Germinal center (tissue), 1 donor: Measurements from ENCODE around the gene CCSAP.
"Not testable (repeated sequence)": the region's sequence is repeated elsewhere in the genome, so short reads cannot be mapped to it uniquely, and the experiment has no call there.

Source experiments
- DNase-seq: peaks from one replicate; pipeline ENCODE4 v3.0.0; 2012; ENCODE audit warnings: mixed read lengths, low spot score

Gene CCSAP

DNA sequence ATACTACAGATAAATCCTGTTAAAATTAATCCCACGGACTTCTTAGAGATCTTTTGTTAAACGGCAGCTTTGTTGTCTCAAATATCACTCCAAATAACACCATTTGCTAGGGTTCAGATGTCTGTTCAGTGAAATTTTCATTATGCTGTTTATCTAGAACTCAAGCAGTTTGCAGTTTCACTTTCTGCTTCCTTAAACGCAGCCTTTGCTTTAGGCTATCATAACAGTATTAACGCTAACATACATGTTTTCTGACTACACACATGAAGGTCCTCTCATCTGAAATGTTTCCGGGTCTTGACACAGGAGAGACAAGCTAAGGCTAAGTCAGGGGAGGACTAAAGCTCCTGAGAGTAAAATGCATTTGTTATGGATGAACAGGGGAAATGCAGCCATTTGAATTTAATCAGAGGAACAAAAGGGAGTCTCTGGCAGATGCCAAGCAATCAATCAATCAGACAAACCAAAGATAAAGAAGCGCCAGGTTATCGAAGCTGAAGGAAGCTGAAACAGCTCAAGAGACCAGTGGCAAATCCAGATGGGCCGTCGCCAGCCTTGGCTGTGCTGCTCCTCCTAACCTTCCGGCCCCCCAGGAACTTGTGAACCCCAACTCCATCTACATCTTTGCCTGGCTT lies 16.9 kb downstream of the CCSAP start:
- no peak for DNase-seq

- DNase-seq, result no peak
Measured at GRCh38 chr1:229325401-229325800, 17.4 kb downstream of the CCSAP start.

DNA sequence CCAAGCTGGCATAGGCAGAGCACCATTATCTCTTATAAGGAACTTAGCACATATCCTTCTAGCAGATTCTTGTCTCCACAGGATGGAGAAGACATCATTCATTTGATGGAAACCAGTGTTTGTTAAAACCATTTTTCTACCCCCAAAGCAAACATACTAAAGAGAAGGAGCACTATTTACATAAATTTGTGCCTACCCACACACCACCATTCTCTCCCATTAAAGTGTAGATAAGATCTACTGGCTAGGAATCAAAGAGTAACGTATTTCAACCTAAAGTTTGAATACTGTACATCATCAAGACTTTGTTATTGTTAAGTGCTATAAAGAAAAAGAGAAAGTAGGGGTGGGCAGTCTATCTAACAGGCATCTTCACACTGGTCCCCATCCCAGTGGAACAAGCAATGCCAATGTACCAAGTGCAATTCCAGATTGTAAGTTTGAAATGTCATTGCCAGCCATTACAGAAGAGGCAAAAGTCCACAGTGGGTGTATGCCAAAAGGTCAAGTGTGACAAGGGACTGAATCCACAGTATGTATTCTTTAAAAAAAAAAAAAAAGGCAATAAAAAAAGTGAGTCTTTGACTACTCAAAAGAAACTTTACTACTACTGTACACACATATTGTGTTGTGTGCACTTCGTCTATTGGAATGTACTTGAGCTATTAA lies 18.8 kb downstream of the CCSAP start:
- DNase-seq, result no peak

DNA sequence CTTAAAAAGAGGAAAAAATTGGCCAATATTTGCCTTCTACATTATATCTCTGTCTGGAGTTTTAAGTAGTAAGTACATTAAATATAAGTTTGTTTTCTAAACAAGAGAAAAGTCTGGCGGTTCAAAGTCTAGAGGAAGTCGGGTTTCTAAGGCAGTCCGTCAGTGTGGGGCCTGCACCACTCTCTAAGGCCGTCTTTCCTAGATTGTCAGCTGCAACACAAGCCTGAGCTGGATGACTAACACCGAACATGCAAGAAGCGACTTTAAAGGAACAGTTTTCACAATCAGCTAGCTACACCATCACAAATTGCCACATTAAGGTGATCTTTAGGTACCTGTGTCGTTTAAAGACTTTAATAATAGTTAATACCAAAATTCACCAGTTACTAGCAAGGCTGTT lies 19.6 kb downstream of the CCSAP start:
- no peak for DNase-seq

GRCh38 chr1:229319487-229319886 lies 23.4 kb downstream of the CCSAP start:
- DNase-seq, result no peak

GRCh38 chr1:229318056-229318455 lies 24.8 kb downstream of the CCSAP start:
- DNase-seq, result no peak

DNA sequence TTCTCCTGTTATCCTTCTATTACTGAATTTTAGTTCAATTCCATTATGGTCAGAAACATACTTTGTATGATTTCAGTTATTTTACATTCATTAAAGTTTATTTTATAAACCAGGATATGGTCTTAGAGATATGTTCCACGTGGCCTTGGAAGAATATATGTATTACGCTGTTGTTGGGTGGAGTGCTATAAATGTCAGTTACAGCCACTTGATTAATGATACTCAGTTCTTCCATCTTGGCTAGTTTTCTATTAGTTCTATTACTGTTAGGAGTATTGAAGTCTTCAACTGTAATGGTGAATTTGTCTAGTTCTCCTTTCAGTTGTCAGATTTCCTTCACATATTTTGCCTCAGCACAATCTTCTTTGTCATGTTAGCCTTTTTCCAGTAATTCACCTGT lies 26.7 kb downstream of the CCSAP start:
- no peak for DNase-seq

DNA sequence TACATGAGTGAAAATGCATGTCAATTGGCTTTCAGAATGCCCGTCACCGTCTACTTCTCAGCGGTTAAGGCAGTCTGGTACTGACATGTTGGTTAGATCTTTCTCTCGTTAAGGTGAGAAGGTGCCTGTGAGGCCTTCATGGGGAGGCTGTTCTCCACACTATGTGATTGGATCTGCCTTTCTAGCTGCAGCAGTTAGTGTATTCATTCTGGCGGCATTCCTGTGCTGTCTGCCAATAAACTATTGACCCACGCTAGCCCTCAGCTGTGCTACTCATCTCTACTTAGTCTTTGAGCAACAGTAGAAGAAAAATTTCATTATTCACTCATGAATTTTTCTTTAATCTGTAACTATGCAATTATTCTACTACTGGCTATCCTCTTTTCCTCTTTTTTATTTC lies 32.0 kb downstream of the CCSAP start:
- DNase-seq, result no peak

DNA sequence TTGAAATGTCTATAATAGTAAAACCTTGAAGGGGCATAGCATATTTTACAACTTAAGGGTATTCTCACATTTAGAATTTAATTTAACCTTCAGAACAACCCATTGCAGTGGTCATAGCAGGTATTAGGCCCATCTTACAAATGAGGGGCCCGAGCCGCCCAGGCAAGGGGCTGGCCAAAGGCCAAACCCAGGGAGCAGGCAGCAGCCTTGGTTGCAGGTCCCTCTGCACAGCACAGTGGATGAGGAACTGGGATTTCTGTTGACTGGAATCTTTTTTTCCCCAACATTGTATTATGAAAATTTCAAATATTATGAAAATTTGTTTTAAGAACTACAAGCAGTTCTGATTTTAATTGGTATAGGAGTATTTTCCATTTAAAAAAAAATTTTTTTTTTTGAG lies 33.2 kb downstream of the CCSAP start:
- no peak for DNase-seq

- DNase-seq, result no peak
Measured at GRCh38 chr1:229309074-229309473, 33.8 kb downstream of the CCSAP start.

DNA sequence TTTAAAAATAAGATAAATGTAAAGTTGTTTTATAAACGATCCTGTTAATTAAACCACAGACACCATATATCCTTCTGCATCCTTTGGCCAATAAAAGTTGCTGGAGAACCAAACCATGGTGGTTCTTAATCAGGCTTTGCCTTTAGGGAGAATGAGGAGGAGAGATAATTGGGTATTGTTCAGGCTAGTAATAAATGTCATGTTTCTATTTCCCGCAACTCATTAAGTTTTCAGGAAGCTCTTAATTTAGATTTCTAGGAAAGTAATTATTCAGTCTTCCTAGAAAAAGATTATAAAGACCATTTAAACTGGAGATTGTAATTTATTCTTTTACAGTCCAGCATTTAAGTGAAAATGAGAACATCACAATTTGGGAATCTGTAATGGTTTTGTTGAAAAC lies 37.5 kb downstream of the CCSAP start:
- no peak for DNase-seq

- no peak for DNase-seq
Measured at GRCh38 chr1:229303855-229304254, 39.0 kb downstream of the CCSAP start.

DNA sequence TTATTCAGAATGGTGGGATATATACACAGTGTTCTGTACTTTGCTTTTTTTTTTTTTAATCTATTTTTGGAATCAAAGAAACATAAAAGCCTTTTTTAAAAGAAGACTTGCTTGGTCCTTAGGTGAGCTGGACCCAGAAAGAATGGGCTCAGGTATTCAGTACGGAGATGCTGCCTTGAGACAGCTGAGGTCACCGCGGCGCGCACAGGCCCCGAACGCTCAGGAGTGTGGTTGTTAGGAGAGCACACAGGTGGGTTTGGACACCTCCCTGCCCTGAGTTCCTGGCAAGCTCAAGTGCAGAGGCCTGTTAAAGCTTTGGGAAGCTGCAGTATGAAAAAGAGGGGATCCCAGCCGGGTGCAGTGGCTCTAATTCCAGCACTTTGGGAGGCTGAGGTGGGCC lies 40.1 kb downstream of the CCSAP start:
- DNase-seq, result no peak

- no peak for DNase-seq
Measured at GRCh38 chr1:229300099-229300757, 42.6 kb downstream of the CCSAP start.

DNA sequence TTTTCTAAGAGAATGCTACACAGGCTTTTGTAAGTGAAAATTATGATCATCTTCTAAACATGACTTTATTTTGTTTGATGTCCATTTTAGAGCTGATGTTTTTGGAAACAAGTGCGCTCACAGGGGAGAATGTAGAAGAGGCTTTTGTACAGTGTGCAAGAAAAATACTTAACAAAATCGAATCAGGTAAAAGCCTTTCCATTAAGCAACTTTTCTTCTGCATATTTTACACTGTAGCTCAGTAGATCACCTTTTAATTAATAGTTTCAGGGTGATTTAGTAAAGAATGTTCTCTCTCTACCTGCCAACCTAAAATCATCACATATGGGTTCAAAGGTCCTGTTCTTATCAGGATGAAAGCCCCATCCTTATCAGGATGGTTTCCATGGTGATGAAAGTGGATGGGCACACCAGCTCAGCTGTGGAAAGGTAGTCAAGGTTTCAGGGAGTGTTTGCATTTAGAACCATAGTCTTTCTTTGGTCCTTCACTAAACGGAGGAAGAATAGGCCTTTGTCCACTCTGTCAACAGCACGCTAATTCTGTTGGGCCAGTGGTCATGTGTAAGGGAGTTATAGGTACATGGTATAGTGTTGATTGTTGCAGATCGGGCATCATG lies 43.9 kb downstream of the CCSAP start:
- DNase-seq, result no peak

DNA sequence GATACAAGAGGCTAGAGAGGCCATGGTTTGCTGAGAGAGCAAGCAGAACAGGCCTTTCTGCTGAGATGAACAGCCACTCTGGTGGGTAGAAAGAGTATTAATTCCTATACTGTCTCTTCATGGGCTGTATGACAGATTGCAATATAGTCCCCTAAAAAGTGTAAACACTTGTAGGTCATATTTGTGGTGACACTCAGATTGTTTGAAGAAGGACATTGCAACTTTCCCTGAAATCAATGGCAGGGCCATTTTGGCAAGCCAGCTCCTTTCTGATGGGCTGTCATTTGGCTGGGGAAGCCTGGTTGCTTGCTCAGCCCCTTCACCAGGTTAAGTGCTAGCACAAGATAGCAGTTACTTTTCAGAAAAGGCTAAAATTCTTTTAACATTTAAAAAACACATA lies 44.4 kb downstream of the CCSAP start:
- no peak for DNase-seq

DNA sequence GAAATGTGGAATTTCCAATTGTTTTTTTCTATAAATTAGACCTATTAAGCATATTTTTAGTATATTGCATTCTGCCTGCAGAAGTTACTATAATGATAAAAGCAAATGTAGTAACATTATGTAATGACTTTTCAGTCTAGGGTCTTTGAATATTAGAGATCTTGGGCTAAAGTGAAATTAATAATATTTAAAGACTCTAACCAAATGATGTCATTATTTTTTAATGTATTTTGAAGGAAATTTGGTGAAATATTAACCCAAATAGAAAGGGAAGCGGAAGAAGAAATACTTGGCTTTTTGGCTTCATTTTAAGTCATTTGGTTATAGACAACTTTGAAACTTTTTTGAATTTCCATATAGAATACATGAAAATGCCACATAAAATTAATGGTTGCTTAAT lies 45.1 kb downstream of the CCSAP start:
- DNase-seq, result no peak

- no peak for DNase-seq
Measured at GRCh38 chr1:229296541-229296941, 46.3 kb downstream of the CCSAP start.

DNA sequence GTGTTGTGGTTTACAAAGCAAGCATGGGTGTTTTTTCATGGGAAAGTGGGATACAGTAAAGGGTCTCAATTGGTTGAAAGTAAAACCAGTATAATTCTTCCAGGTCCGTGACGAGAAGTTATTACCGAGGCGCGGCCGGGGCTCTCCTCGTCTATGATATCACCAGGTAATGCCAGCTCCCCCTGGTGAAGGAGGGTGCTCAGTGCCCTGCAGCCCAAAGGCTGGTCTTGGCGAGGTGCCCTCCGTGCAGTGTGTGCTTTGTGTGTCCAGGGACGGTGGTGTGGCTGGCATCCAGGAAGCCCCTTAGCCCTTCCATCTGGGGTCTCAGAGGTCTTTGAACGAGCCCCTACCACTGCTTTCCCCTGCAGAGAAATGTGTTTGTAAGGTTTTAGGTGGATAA lies 47.1 kb downstream of the CCSAP start:
- DNase-seq, result no peak

DNA sequence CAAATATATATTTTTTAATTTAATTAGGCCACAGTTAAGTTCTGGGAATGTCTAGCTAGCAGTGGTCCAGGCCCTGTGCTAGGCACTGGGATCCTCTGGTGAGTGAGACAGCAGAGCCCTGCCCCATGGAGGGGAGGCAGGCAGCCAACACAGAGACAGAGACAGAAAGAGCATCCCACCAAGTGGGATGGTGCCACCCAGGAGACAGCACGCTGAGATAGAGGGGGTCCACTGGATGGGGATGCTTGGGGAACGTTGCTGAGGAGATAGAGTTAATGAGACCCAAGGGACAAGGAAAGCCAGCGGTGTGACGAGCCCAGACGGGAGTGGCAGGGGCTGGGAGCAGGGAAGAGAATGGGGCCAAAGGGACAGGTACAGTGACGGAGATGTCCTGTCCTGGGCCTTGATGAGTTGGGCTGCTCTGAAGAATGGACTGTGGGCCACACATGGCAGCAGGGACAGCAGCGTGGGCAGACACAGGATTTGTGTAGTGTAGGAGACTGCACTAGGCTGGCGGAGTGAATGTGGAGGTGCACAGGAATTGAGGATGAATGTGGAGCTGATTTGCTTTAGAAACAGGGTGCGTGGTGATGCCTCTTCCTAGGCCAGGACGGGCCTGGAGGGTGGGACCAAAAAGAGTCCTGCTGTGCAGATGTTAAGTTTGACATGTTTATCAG lies 49.2 kb downstream of the CCSAP start:
- DNase-seq, result no peak

- DNase-seq, result not testable (repeated sequence)
Measured at GRCh38 chr1:229291686-229292085, 51.2 kb downstream of the CCSAP start.

GRCh38 chr1:229288516-229288915 lies 54.3 kb downstream of the CCSAP start:
- no peak for DNase-seq

DNA sequence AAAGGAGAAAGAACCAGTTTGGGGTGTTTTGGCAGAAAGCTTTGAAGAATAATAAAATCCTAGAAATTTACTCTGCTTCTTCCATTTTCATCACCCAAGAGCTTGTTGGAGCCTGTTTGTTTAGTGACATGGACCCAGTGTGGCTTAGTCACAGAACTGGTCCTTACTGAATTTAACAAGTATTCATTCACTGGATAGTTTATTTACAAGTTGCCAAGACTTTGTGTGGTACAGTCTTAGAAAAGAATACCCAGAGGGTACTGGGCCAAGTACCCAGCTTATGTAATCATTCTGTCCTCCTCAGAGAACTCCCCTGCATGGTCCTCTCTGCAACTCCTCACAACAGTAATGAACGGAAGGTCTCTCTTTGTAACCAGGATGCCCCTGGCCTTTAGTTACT lies 55.6 kb downstream of the CCSAP start:
- DNase-seq, result no peak
